NCI-H1417 treated with DMSO at 0.1 percent for 48 hours (cell line): ENCODE data around the gene KIF22.
A peak's percentile ranks its signal among the peaks of the same experiment; 100 is the strongest.
"Not testable (repeated sequence)": the region's sequence is repeated elsewhere in the genome, so short reads cannot be mapped to it uniquely, and the experiment has no call there.

Experiments
- DNase-seq: peaks from one replicate; lab custom pipeline; 2025; lab: John Stamatoyannopoulos, UW

The KIF22 gene

GRCh38 chr16:29766571-29766970 lies 24.0 kb upstream of the KIF22 start:
- no peak for DNase-seq

- DNase-seq, result no peak
These were observed 23.5 kb upstream of the KIF22 start for GRCh38 chr16:29767062-29767461.

- no peak for DNase-seq
These were observed 21.0 kb upstream of the KIF22 start for GRCh38 chr16:29769507-29769906.

- DNase-seq, result peak; percentile 27
These were observed 20.2 kb upstream of the KIF22 start for GRCh38 chr16:29770250-29770929.

GRCh38 chr16:29772330-29772729 lies 18.2 kb upstream of the KIF22 start:
- DNase-seq, result not testable (repeated sequence)

- no peak for DNase-seq
These were observed 15.8 kb upstream of the KIF22 start for GRCh38 chr16:29774730-29775129.

- DNase-seq, result no peak
These were observed 14.7 kb upstream of the KIF22 start for GRCh38 chr16:29775742-29776408.

GRCh38 chr16:29777576-29778350 lies 12.8 kb upstream of the KIF22 start, which contains the start of gene ZG16:
Gene ZG16, plus strand, starts transcription at chr16:29778256. Its CDS starts 1,011 bp downstream, at chr16:29779267.
- no peak for DNase-seq

- no peak for DNase-seq
These were observed 11.1 kb upstream of the KIF22 start for GRCh38 chr16:29779474-29779873.

- DNase-seq, result not testable (repeated sequence)
These were observed 7.2 kb upstream of the KIF22 start for GRCh38 chr16:29783094-29783953.

- DNase-seq, result no peak
These were observed 6.4 kb upstream of the KIF22 start for GRCh38 chr16:29784157-29784556.

- no peak for DNase-seq
These were observed 5.5 kb upstream of the KIF22 start for GRCh38 chr16:29784901-29785500.

- DNase-seq, result not testable (repeated sequence)
These were observed 3.4 kb upstream of the KIF22 start for GRCh38 chr16:29787155-29787554.

GRCh38 chr16:29789775-29790182 lies 772 bp upstream of the KIF22 start:
- DNase-seq, result no peak

- DNase-seq, result no peak
These were observed 646 bp downstream of the KIF22 start for GRCh38 chr16:29790949-29791844.

- no peak for DNase-seq
These were observed 1.6 kb downstream of the KIF22 start for GRCh38 chr16:29791845-29792807.

- not testable (repeated sequence) for DNase-seq
These were observed 2.6 kb downstream of the KIF22 start for GRCh38 chr16:29793153-29793552.

GRCh38 chr16:29794231-29794710 lies 3.7 kb downstream of the KIF22 start:
- no peak for DNase-seq

- no peak for DNase-seq
These were observed 11.9 kb downstream of the KIF22 start for GRCh38 chr16:29802416-29802935.
